Mesodermal cell (in vitro differentiated cells): Measurements from ENCODE around the gene RGMB.

Source experiments
- H3K27ac ChIP-seq: 2 replicates; pipeline ENCODE4 v1.7.0; 2013; ENCODE audit warnings: mild to moderate bottlenecking, low read depth, low read length, moderate library complexity; ENCODE audit not compliant: severe bottlenecking
- H3K36me3 ChIP-seq: 2 replicates; pipeline ENCODE4 v1.7.1; 2013; ENCODE audit warnings: mild to moderate bottlenecking, low read length, moderate library complexity; ENCODE audit not compliant: control insufficient read depth, insufficient read depth
- H3K4me1 ChIP-seq: one replicate; pipeline ENCODE4 v1.7.1; 2013; ENCODE audit warnings: mild to moderate bottlenecking, low read length; ENCODE audit not compliant: insufficient read depth, control insufficient read depth, poor library complexity, severe bottlenecking
- H3K4me3 ChIP-seq: 2 replicates; pipeline ENCODE4 v1.7.0; 2013; ENCODE audit warnings: low read length, control low read depth, mild to moderate bottlenecking; ENCODE audit not compliant: insufficient read depth, poor library complexity, severe bottlenecking; ENCODE audit errors: extremely low read depth
- H3K9me3 ChIP-seq: 2 replicates; pipeline ENCODE4 v1.7.1; 2013; ENCODE audit warnings: mild to moderate bottlenecking, low read length, moderate library complexity; ENCODE audit not compliant: control insufficient read depth
- WGBS, 2 experiments: methylation state at CpG; one replicate each; pipeline ENCODE4 v1.1.5; 2013; ENCODE audit warnings: missing lambda C conversion rate in 2 of 2; ENCODE audit not compliant: insufficient coverage in 2 of 2; 5-methylcytosine and 5-hydroxymethylcytosine counted together

The RGMB gene

GRCh38 chr5:98785244-98785643 lies 11.8 kb downstream of the RGMB start:
- Histone ChIP-seq H3K4me1 (no peaks in the 10 kb centered on the region), H3K9me3 (no peaks in the 10 kb centered on the region), H3K36me3 (peaks cover 58% of the 10 kb centered on the region), H3K27ac (no peak overlapping the region), H3K4me3 (no peak overlapping the region)
- WGBS, 2 experiments, result 78 to 98% methylated on average over 2 to 3 of the region's 3 CpGs

GRCh38 chr5:98786191-98786853 lies 12.9 kb downstream of the RGMB start:
- peaks cover 48% of the 10 kb centered on the region for H3K36me3 ChIP-seq
- WGBS, 2 experiments, result 73 to 80% methylated on average over 2 of the region's 4 CpGs
- no peaks in the 10 kb centered on the region for H3K9me3 ChIP-seq
- H3K27ac ChIP-seq, result no peak overlapping the region
- H3K4me3 ChIP-seq, result no peak overlapping the region
- no peaks in the 10 kb centered on the region for H3K4me1 ChIP-seq

GRCh38 chr5:98787131-98787719 lies 13.8 kb downstream of the RGMB start:
- no peaks in the 10 kb centered on the region for H3K4me1 ChIP-seq
- no peak overlapping the region for H3K27ac ChIP-seq
- H3K36me3 ChIP-seq, result peaks cover 44% of the 10 kb centered on the region
- no peaks in the 10 kb centered on the region for H3K9me3 ChIP-seq
- 93 to 100% methylated on average over 4 of the region's 5 CpGs for WGBS, 2 experiments
- H3K4me3 ChIP-seq, result no peak overlapping the region

GRCh38 chr5:98789029-98789428 lies 15.6 kb downstream of the RGMB start:
- WGBS, 2 experiments, result 80 to 93% methylated on average over 1 to 2 of the region's 3 CpGs
- no peaks in the 10 kb centered on the region for H3K4me1 ChIP-seq
- H3K9me3 ChIP-seq, result no peaks in the 10 kb centered on the region
- H3K36me3 ChIP-seq, result peaks cover 46% of the 10 kb centered on the region
- no peak overlapping the region for H3K4me3 ChIP-seq
- no peak overlapping the region for H3K27ac ChIP-seq

GRCh38 chr5:98791001-98791519 lies 17.6 kb downstream of the RGMB start:
- Histone ChIP-seq H3K4me1 (no peaks in the 10 kb centered on the region), H3K9me3 (no peaks in the 10 kb centered on the region), H3K36me3 (peaks cover 44% of the 10 kb centered on the region), H3K4me3 (no peak overlapping the region), H3K27ac (no peak overlapping the region)
- 89 to 90% methylated on average over 5 to 6 of the region's 7 CpGs for WGBS, 2 experiments

GRCh38 chr5:98791898-98792580 lies 18.6 kb downstream of the RGMB start:
- Histone ChIP-seq H3K27ac (no peak overlapping the region), H3K36me3 (peaks cover 38% of the 10 kb centered on the region), H3K4me3 (no peak overlapping the region), H3K4me1 (no peaks in the 10 kb centered on the region), H3K9me3 (no peaks in the 10 kb centered on the region)
- WGBS, 2 experiments, result 93 to 96% methylated on average over 2 of the region's 7 CpGs

- 91 to 94% methylated on average over 13 to 14 of the region's 14 CpGs for WGBS, 2 experiments
- Histone ChIP-seq H3K4me1 (no peaks in the 10 kb centered on the region), H3K4me3 (no peak overlapping the region), H3K9me3 (no peaks in the 10 kb centered on the region), H3K27ac (no peak overlapping the region), H3K36me3 (peaks cover 29% of the 10 kb centered on the region)
These were observed 19.8 kb downstream of the RGMB start for GRCh38 chr5:98793223-98793622.

GRCh38 chr5:98794001-98794400 lies 20.5 kb downstream of the RGMB start:
- no peak overlapping the region for H3K4me3 ChIP-seq
- H3K27ac ChIP-seq, result no peak overlapping the region
- no peaks in the 10 kb centered on the region for H3K9me3 ChIP-seq
- 85 to 90% methylated on average over 5 of the region's 7 CpGs for WGBS, 2 experiments
- peaks cover 25% of the 10 kb centered on the region for H3K36me3 ChIP-seq
- no peaks in the 10 kb centered on the region for H3K4me1 ChIP-seq

- Histone ChIP-seq H3K36me3 (peaks cover 25% of the 10 kb centered on the region), H3K9me3 (no peaks in the 10 kb centered on the region), H3K4me1 (no peaks in the 10 kb centered on the region), H3K27ac (no peak overlapping the region), H3K4me3 (no peak overlapping the region)
- WGBS, 2 experiments, result 69 to 75% methylated on average over 3 to 4 of the region's 9 CpGs
These were observed 21.1 kb downstream of the RGMB start for GRCh38 chr5:98794414-98795080.

GRCh38 chr5:98795243-98795642 lies 21.8 kb downstream of the RGMB start:
- H3K4me3 ChIP-seq, result no peak overlapping the region
- 90 to 97% methylated on average over 2 to 5 of the region's 5 CpGs for WGBS, 2 experiments
- peaks cover 25% of the 10 kb centered on the region for H3K36me3 ChIP-seq
- no peak overlapping the region for H3K27ac ChIP-seq
- no peaks in the 10 kb centered on the region for H3K9me3 ChIP-seq
- no peaks in the 10 kb centered on the region for H3K4me1 ChIP-seq
